ENCODE data around the gene CHST11. TPM values are rescaled to one million over a fixed set of nuclear protein-coding genes. Genes with fewer than 3 reads are reported as not detected.
"Not testable (repeated sequence)": the region's sequence is repeated elsewhere in the genome, so short reads cannot be mapped to it uniquely, and the experiment has no call there.

The CHST11 gene
- total RNA-seq, 2 donors from 2014 or later = 2.9 to 4.9 TPM

DNA sequence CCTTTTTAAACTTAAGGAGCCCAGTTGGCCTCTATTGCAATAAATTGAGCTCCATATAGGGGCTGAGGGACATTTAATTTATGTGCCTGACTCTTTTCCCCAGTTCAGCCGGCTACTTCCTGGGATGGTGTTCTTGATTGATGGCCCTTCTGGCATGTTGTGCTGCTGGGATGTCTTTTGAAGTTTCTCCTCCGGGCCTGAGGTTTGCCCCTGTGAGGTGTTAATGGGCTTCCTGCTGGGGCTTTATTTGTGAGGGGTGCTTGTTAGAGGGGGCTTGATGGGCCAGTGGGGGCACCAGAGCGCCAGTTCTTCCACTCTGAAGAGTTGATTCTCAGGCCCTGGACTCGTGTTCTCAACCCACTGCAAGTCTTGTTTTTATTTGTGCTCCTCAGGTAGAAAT is 69.6 kb downstream of the CHST11 start:
- intact Hi-C loops (cut with DNase I) = no loop called here
- H3K27ac ChIP-seq = no peak overlapping the region
- TF ChIP-seq, protein P1, sequence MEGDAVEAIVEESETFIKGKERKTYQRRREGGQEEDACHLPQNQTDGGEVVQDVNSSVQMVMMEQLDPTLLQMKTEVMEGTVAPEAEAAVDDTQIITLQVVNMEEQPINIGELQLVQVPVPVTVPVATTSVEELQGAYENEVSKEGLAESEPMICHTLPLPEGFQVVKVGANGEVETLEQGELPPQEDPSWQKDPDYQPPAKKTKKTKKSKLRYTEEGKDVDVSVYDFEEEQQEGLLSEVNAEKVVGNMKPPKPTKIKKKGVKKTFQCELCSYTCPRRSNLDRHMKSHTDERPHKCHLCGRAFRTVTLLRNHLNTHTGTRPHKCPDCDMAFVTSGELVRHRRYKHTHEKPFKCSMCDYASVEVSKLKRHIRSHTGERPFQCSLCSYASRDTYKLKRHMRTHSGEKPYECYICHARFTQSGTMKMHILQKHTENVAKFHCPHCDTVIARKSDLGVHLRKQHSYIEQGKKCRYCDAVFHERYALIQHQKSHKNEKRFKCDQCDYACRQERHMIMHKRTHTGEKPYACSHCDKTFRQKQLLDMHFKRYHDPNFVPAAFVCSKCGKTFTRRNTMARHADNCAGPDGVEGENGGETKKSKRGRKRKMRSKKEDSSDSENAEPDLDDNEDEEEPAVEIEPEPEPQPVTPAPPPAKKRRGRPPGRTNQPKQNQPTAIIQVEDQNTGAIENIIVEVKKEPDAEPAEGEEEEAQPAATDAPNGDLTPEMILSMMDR (IDR thresholded peaks at IDR 0.05) = no peak
- no peak for DNase-seq
- H3K27me3 ChIP-seq = no peaks in the 10 kb centered on the region
- H3K4me1 ChIP-seq = no peaks in the 10 kb centered on the region
- no peak overlapping the region for H3K9ac ChIP-seq (ENCODE audit: low read depth in 2 of 2, low read length in 2 of 2)
- no peaks in the 10 kb centered on the region for H3K9me3 ChIP-seq
- no peak overlapping the region for H3K4me3 ChIP-seq
- H3K36me3 ChIP-seq = no peaks in the 10 kb centered on the region

DNA sequence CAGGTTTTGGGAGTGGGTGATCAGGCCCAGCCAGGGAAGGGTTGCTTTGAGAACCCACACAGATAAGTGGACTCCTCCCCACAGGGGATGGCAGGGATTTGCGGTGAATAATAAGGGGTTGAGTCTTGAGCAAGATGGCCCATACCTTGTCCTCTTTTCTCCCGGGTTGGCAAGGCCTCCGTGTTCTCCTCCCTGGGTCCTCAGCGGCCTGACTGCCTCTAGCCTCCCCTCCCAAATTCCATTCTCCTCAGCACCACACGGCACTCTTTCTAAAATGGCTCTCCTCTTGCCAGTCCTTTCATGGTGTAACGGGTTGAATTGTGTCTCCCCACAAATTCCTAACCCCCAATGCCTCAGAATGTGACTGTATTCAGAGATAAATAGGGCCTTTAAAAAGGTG is 70.0 kb downstream of the CHST11 start:
- Histone ChIP-seq H3K9me3 (no peaks in the 10 kb centered on the region), H3K27me3 (no peaks in the 10 kb centered on the region), H3K27ac (no peak overlapping the region), H3K9ac (ENCODE audit: low read depth in 2 of 2, low read length in 2 of 2) (no peak overlapping the region), H3K36me3 (no peaks in the 10 kb centered on the region), H3K4me3 (no peak overlapping the region), H3K4me1 (no peaks in the 10 kb centered on the region)
- intact Hi-C loops (cut with DNase I) = no loop called here
- DNase-seq = no peak
- TF ChIP-seq, protein P1 (IDR thresholded peaks at IDR 0.05) = no peak

DNA sequence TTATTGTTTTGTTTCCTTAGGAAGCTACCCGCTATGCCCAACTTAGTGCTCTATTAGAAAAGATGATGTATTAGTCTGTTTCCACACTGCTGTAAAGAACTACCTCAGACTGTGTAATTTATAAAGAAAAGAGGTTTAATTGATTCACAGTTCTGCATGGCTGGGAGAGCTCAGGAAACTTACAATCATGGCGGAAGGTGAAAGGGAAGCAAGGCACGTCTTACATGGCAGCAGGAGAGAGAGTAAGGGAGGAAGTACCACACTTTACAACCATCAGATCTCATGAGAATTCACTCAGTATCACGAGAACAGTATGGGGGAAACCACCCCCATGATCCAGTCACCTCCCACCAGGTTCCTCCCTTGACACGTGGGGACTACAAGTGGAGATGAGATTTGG is 70.9 kb downstream of the CHST11 start:
- DNase-seq; H3K9ac ChIP-seq (ENCODE audit: low read depth in 2 of 2, low read length in 2 of 2); H3K9me3 ChIP-seq; H3K27me3 ChIP-seq; H3K4me3 ChIP-seq; H3K36me3 ChIP-seq; H3K4me1 ChIP-seq; H3K27ac ChIP-seq; intact Hi-C loops (cut with DNase I): not testable (repeated sequence)

DNA sequence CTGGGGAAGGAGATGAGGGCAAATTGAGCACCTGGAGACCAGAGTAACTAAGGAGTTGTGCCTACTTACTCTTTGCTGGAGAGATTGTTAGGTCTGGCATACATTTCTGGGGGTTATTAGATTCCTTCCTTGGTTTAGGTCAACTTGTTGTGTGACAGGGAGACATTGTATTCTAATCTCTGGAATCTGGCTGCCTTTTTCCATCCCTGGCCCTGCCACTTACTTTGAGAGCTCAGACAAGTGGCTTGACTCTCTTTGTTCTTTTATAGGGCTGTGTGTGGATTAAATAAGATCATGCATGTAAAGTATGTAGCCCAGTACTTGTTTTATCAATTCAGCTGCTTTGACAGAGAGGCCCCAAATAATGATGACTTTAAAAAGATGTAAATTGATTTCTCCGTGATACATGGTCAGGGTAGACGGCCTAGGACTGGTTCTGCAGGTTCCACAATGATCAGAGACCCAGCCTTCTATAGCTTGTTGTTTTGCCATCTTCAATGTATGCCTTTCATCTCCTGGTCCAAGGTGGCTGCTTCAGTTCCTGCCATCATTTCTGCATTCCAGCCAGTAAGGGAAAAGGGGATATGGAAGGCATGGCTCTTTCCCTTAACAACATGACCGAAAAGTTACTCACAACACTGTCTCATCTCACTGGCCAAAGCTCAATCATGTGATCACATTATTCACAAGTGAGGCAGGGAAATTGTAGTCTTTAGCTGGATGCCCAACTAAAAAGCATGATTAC is 72.6 kb downstream of the CHST11 start:
- H3K4me1 ChIP-seq = no peaks in the 10 kb centered on the region
- intact Hi-C loops (cut with DNase I) = no loop called here
- H3K27ac ChIP-seq = no peak overlapping the region
- TF ChIP-seq, protein P1 (IDR thresholded peaks at IDR 0.05) = no peak
- H3K4me3 ChIP-seq = no peak overlapping the region
- H3K27me3 ChIP-seq = no peaks in the 10 kb centered on the region
- H3K36me3 ChIP-seq = no peaks in the 10 kb centered on the region
- H3K9me3 ChIP-seq = no peaks in the 10 kb centered on the region
- no peak for DNase-seq
- H3K9ac ChIP-seq (ENCODE audit: low read depth in 2 of 2, low read length in 2 of 2) = no peak overlapping the region

DNA sequence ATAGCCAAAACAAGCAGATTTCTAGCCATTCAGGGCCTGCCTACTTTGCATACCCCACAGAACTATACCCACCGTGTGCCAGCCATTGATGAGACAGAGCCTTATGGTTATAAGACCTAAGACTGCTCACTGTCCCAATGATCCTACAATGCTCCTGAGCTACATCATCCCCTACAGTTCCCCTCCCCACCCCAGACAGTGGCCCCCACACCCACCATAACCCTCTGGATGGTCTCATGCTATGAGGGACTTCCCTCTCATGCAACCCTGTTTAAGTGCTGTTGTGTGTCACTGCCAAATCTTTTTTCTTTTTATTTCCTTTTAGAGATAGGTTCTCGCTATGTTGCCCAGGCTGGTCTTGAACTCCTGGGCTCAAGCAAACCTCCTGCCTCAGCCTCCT is 75.9 kb downstream of the CHST11 start:
- Histone ChIP-seq H3K9me3 (no peaks in the 10 kb centered on the region), H3K27me3 (no peaks in the 10 kb centered on the region), H3K4me3 (no peak overlapping the region), H3K9ac (ENCODE audit: low read depth in 2 of 2, low read length in 2 of 2) (no peak overlapping the region), H3K36me3 (no peaks in the 10 kb centered on the region), H3K4me1 (no peaks in the 10 kb centered on the region), H3K27ac (no peak overlapping the region)
- TF ChIP-seq, protein P1 (IDR thresholded peaks at IDR 0.05) = no peak
- intact Hi-C loops (cut with DNase I) = no loop called here
- no peak for DNase-seq

DNA sequence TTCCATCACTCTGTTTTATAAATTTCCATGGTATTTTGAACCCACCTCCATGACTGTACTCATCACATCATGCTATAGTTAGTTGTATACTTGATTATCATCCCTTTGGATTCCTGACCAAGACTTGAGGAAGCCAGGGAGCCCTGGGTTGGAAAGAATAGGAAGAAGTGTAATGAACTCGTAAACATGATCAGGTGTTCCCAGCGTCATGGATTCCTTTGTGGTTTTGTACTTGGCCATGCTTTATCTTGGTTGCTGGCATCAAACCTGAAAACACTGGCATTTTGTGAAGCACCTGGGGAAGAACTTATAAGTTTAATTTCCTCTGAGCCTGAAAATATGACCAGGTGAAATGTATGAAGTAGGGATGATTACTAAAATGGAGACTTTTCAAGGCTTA is 76.4 kb downstream of the CHST11 start:
- Histone ChIP-seq H3K4me3 (no peak overlapping the region), H3K4me1 (no peaks in the 10 kb centered on the region), H3K9ac (ENCODE audit: low read depth in 2 of 2, low read length in 2 of 2) (no peak overlapping the region), H3K27me3 (no peaks in the 10 kb centered on the region), H3K9me3 (no peaks in the 10 kb centered on the region), H3K27ac (no peak overlapping the region), H3K36me3 (no peaks in the 10 kb centered on the region)
- no peak for DNase-seq
- TF ChIP-seq, protein P1 (IDR thresholded peaks at IDR 0.05) = no peak
- intact Hi-C loops (cut with DNase I) = no loop called here
